ENCODE measurements around the gene IRF4. TPM values are rescaled to one million over a fixed set of nuclear protein-coding genes. Genes with fewer than 3 reads are reported as not detected.

IRF4 gene
- total and polyA plus RNA-seq, 4 donors: 0.85 to 5.0 (median 2.9) TPM

- H3K4me1 ChIP-seq (ENCODE audit: control insufficient read depth in 5 of 5, insufficient read depth in 5 of 5, low read length in 5 of 5): peaks cover 0 to 1% (median 0%) of the 10 kb centered on the region in 5 donors
- no peak overlapping the region for H3K27ac ChIP-seq (ENCODE audit: low read depth in 1 of 2, low read length in 1 of 2)
- H3K27me3 ChIP-seq (ENCODE audit: control insufficient read depth in 3 of 3, insufficient read depth in 3 of 3, low read length in 2 of 3): no peaks in the 10 kb centered on the region
- H3K9ac ChIP-seq (ENCODE audit: insufficient read depth in 1 of 2, low read length in 2 of 2): no peak overlapping the region
- H3K36me3 ChIP-seq (ENCODE audit: control insufficient read depth in 4 of 4, insufficient read depth in 4 of 4, low read length in 4 of 4): no peaks in the 10 kb centered on the region
- TF ChIP-seq CTCF (IDR thresholded peaks at IDR 0.05; ENCODE audit: control extremely low read depth, extremely low read depth): no peak
- H3K9me3 ChIP-seq (ENCODE audit: control insufficient read depth in 4 of 4, insufficient read depth in 3 of 4, low read length in 3 of 4): peaks cover 0 to 2% (median 0%) of the 10 kb centered on the region in 4 donors
- DNase-seq (no peak), ATAC-seq (ENCODE audit: insufficient read depth, low FRiP score) (no peak)
- no peak overlapping the region for H3K4me3 ChIP-seq
- 89 to 95% methylated on average over 15 of the region's 15 CpGs for WGBS, 2 donors
These were observed 36.8 kb upstream of the IRF4 start for GRCh38 chr6:354631-355280.

- H3K36me3 ChIP-seq (ENCODE audit: control insufficient read depth in 4 of 4, insufficient read depth in 4 of 4, low read length in 4 of 4): no peaks in the 10 kb centered on the region
- no peak for TF ChIP-seq CTCF (IDR thresholded peaks at IDR 0.05; ENCODE audit: control extremely low read depth, extremely low read depth)
- H3K9me3 ChIP-seq (ENCODE audit: control insufficient read depth in 4 of 4, insufficient read depth in 3 of 4, low read length in 3 of 4): peaks cover 0 to 2% (median 0%) of the 10 kb centered on the region in 4 donors
- H3K4me3 ChIP-seq: no peak overlapping the region
- no peak for DNase-seq
- 78 to 79% methylated on average over 9 of the region's 9 CpGs for WGBS, 2 donors
- no peaks in the 10 kb centered on the region for H3K27me3 ChIP-seq (ENCODE audit: control insufficient read depth in 3 of 3, insufficient read depth in 3 of 3, low read length in 2 of 3)
- no peak overlapping the region for H3K27ac ChIP-seq (ENCODE audit: low read depth in 1 of 2, low read length in 1 of 2)
- H3K9ac ChIP-seq (ENCODE audit: insufficient read depth in 1 of 2, low read length in 2 of 2): no peak overlapping the region
- H3K4me1 ChIP-seq (ENCODE audit: control insufficient read depth in 5 of 5, insufficient read depth in 5 of 5, low read length in 5 of 5): peaks cover 0 to 1% (median 0%) of the 10 kb centered on the region in 5 donors
- no peak for ATAC-seq (ENCODE audit: insufficient read depth, low FRiP score)
These were observed 36.0 kb upstream of the IRF4 start for GRCh38 chr6:355373-356208.

- no peaks in the 10 kb centered on the region for H3K27me3 ChIP-seq (ENCODE audit: control insufficient read depth in 3 of 3, insufficient read depth in 3 of 3, low read length in 2 of 3)
- H3K27ac ChIP-seq (ENCODE audit: low read depth in 1 of 2, low read length in 1 of 2): no peak overlapping the region
- ATAC-seq (ENCODE audit: insufficient read depth, low FRiP score): no peak
- H3K9ac ChIP-seq (ENCODE audit: insufficient read depth in 1 of 2, low read length in 2 of 2): no peak overlapping the region
- TF ChIP-seq CTCF (IDR thresholded peaks at IDR 0.05; ENCODE audit: control extremely low read depth, extremely low read depth): no peak
- peaks cover 0 to 4% (median 0%) of the 10 kb centered on the region in 4 donors for H3K9me3 ChIP-seq (ENCODE audit: control insufficient read depth in 4 of 4, insufficient read depth in 3 of 4, low read length in 3 of 4)
- DNase-seq: no peak
- peaks cover 0 to 1% (median 0%) of the 10 kb centered on the region in 5 donors for H3K4me1 ChIP-seq (ENCODE audit: control insufficient read depth in 5 of 5, insufficient read depth in 5 of 5, low read length in 5 of 5)
- H3K4me3 ChIP-seq: no peak overlapping the region
- WGBS, 2 donors: 82 to 88% methylated on average over 11 of the region's 11 CpGs
- H3K36me3 ChIP-seq (ENCODE audit: control insufficient read depth in 4 of 4, insufficient read depth in 4 of 4, low read length in 4 of 4): no peaks in the 10 kb centered on the region
These were observed 34.7 kb upstream of the IRF4 start for GRCh38 chr6:356828-357251.

Measured in lung (tissue), 12 donors.